ENCODE results near the gene NAT8L. TPM values are rescaled to one million over a fixed set of nuclear protein-coding genes. Genes with fewer than 3 reads are reported as not detected.

NAT8L gene
- polyA plus RNA-seq, 1 donor (not counting 4 experiments of a cell fraction or from before 2014, with no cell fraction given): 0.01 TPM

- no peak for FAIRE-seq
Observed at GRCh38 chr4:2070421-2071251, 11.5 kb downstream of the NAT8L start.

DNA sequence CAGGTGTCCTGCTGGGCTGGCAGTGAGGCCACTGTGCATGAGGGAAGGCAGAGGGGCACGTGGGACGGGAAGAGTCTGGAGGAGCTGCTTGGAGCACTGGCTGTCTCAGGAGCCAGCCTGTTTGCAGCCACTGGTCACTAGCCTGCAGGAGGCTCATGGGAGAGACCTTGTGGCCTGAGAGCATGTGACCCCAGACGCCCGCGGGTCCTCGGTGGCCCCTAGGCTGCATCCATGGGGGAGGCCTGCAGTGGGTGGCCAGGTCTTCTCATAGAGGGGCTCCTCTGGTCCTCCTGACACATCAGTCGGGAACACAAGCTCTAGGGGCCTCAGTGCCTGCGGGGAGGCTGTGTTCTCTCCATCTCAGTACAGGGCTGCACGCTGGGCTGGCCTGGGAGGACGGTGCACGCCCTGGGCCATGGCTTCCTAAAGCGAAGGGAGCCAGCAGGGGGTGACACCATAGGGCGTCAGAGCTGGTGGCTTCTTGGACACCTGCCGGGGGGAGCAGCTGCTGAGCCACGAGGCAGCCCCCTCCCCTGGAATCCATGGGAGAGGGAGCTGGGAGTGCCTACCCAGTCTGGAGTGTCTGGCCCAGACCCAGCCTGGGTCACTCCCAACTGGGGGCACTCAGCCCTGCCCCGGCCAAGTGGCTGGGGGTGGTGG, 12.3 kb downstream of the NAT8L start:
- dilution Hi-C loops (cut with MboI; ENCODE audit: extremely low pct_ligation_motif_present, low sequenced_read_pairs): no loop called here
- no peak for FAIRE-seq
- TF ChIP-seq EZH2 (IDR thresholded peaks at IDR 0.05; ENCODE audit: low read length): no peak
- TF ChIP-seq CTCF (optimal IDR thresholded peaks at IDR 0.05 in 1 of 3, IDR thresholded peaks at IDR 0.05 in 1 of 3, conservative IDR thresholded peaks at IDR 0.05 in 1 of 3; ENCODE audit: extremely low read depth in 1 of 3, insufficient read depth in 2 of 3, low read length in 3 of 3): no peak

More at GRCh38 chr4:2070421-2071251, 11.5 kb downstream of the NAT8L start:
- no peak overlapping the region for H3K4me3 ChIP-seq (ENCODE audit: control insufficient read depth in 2 of 3, extremely low read depth in 1 of 3, insufficient read depth in 2 of 3, low read depth in 1 of 3, low read length in 3 of 3)
- no peaks in the 10 kb centered on the region for H3K79me2 ChIP-seq (ENCODE audit: control insufficient read depth, insufficient read depth, low read length)
- peaks cover 16% of the 10 kb centered on the region for H3K27me3 ChIP-seq (ENCODE audit: control insufficient read depth, extremely low read depth, insufficient read depth, low read length)
- DNase-seq (ENCODE audit: low read depth, low spot score): no peak
- no peak overlapping the region for H3K9ac ChIP-seq (ENCODE audit: control insufficient read depth, extremely low read depth, insufficient read depth, low read length)
- H3K4me2 ChIP-seq (ENCODE audit: control insufficient read depth, extremely low read depth, insufficient read depth, low read depth, low read length): no peak overlapping the region
- H3K9me3 ChIP-seq (ENCODE audit: control insufficient read depth, low read depth, low read length): no peaks in the 10 kb centered on the region
- no peaks in the 10 kb centered on the region for H3K4me1 ChIP-seq (ENCODE audit: control insufficient read depth, extremely low read depth, insufficient read depth, low read length)
- no peak for TF ChIP-seq CTCF (optimal IDR thresholded peaks at IDR 0.05 in 1 of 3, IDR thresholded peaks at IDR 0.05 in 1 of 3, conservative IDR thresholded peaks at IDR 0.05 in 1 of 3; ENCODE audit: extremely low read depth in 1 of 3, insufficient read depth in 2 of 3, low read length in 3 of 3)
- TF ChIP-seq EZH2 (IDR thresholded peaks at IDR 0.05; ENCODE audit: low read length): no peak
- dilution Hi-C loops (cut with MboI; ENCODE audit: extremely low pct_ligation_motif_present, low sequenced_read_pairs): no loop called here
- H3K9me1 ChIP-seq (ENCODE audit: control insufficient read depth, extremely low read depth, insufficient read depth, low read length): no peaks in the 10 kb centered on the region
- H4K20me1 ChIP-seq (ENCODE audit: control insufficient read depth, extremely low read depth, insufficient read depth, low read length): no peaks in the 10 kb centered on the region
- H3K36me3 ChIP-seq (ENCODE audit: control insufficient read depth in 2 of 2, extremely low read depth in 1 of 2, insufficient read depth in 2 of 2, low read length in 2 of 2): no peaks in the 10 kb centered on the region
- no peak overlapping the region for H3K27ac ChIP-seq (ENCODE audit: control insufficient read depth, insufficient read depth, low read length)
- no peak overlapping the region for H2AFZ ChIP-seq (ENCODE audit: control insufficient read depth, low read length)

More for the DNA sequence above, 12.3 kb downstream of the NAT8L start:
- no peaks in the 10 kb centered on the region for H3K4me1 ChIP-seq (ENCODE audit: control insufficient read depth, extremely low read depth, insufficient read depth, low read length)
- H3K36me3 ChIP-seq (ENCODE audit: control insufficient read depth in 2 of 2, extremely low read depth in 1 of 2, insufficient read depth in 2 of 2, low read length in 2 of 2): no peaks in the 10 kb centered on the region
- peaks cover 13% of the 10 kb centered on the region for H3K27me3 ChIP-seq (ENCODE audit: control insufficient read depth, extremely low read depth, insufficient read depth, low read length)
- no peak overlapping the region for H3K4me2 ChIP-seq (ENCODE audit: control insufficient read depth, extremely low read depth, insufficient read depth, low read depth, low read length)
- H3K27ac ChIP-seq (ENCODE audit: control insufficient read depth, insufficient read depth, low read length): no peak overlapping the region
- no peak overlapping the region for H2AFZ ChIP-seq (ENCODE audit: control insufficient read depth, low read length)
- no peak for DNase-seq (ENCODE audit: low read depth, low spot score)
- no peak overlapping the region for H3K4me3 ChIP-seq (ENCODE audit: control insufficient read depth in 2 of 3, extremely low read depth in 1 of 3, insufficient read depth in 2 of 3, low read depth in 1 of 3, low read length in 3 of 3)
- no peak overlapping the region for H3K9ac ChIP-seq (ENCODE audit: control insufficient read depth, extremely low read depth, insufficient read depth, low read length)
- no peaks in the 10 kb centered on the region for H3K79me2 ChIP-seq (ENCODE audit: control insufficient read depth, insufficient read depth, low read length)
- no peaks in the 10 kb centered on the region for H3K9me3 ChIP-seq (ENCODE audit: control insufficient read depth, low read depth, low read length)
- no peaks in the 10 kb centered on the region for H3K9me1 ChIP-seq (ENCODE audit: control insufficient read depth, extremely low read depth, insufficient read depth, low read length)
- H4K20me1 ChIP-seq (ENCODE audit: control insufficient read depth, extremely low read depth, insufficient read depth, low read length): no peaks in the 10 kb centered on the region

Data from keratinocyte (primary cell).